Activated naive CD4-positive, alpha-beta T cell treated with Interleukin-2 at 50 U/mL for 16 hours (primary cell): ENCODE results near the gene ERICH6.

Source experiments
- DNase-seq: peaks from one replicate; pipeline ENCODE4 v3.0.0-alpha.2; 2020

The ERICH6 gene

DNA sequence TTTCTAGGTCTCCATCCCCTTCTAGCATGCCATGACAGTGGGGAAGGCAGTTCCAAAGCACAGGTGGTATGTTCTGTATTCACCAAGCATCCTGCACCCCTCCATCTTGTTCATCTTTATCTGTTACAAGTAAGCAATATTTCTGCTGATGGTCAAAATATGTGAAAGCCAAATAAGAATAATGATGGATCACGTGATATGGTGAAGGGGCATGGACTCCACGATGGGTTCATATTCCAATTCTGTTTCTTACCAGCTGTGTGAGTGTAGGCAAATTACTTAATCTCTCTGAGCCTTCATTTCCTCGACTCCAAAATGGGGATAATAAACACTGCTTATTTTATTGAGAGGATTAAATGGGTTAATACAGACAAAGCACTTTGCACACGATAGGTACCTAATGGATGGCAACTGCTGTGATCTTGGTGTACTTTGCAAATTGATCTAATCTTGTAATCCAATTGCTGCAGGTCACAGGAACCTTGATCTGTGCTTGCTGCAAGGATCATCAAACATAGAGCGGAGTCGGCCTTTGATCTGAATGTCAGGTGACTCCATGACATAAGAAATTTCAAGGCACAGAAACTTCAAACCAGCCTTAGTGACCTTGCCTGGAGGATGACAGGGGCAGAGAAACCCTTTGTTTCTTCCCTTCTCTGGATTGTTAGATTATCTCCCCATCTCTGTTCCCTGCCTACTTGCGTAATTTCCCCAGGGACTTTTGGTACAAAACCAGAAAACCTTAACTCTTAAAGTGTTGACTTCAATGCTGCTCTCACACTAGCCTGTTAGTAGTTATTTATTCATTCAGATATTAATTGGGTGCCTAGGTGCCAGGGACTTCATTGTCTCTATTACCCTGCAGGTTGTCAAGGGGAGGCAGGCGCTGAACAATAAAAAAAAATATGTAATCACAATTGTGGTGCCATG is 33.4 kb upstream of the ERICH6 start:
- DNase-seq, result no peak

DNA sequence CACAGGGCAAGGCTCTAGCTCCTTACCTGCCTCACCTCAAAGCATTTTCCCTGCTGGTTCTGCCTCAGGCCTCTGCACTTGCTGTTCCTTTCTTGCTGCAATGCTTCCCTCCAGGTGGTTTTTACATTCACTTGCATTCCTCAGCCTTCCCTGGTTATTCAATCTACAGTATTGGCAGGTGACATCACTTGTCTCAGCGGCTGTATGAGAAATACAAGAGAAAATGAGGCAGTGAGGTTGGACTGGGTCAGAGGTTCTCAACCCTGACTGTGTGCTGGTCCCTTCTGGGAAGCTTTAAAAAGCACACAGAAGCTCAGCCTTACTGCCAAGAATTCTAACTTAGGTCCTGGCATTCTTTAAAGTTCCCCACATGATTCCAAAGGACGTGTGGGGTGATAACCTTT is 32.6 kb upstream of the ERICH6 start:
- DNase-seq, result no peak

DNA sequence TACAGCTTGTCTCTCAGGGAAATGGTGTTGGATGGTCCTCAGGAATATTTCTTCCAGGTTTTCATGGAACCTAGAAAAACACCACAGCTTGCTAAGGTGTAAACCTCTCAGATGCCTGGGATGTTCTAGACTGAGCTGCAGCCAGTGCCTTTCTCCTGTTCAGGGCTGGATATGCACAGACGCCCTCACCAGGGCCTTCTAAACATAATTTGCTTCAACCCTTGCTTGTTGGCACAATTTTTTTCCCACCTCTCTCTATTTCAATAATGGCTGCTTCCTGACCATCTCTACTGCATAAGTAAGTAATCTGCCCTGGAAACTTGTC is 31.0 kb upstream of the ERICH6 start:
- no peak for DNase-seq

DNA sequence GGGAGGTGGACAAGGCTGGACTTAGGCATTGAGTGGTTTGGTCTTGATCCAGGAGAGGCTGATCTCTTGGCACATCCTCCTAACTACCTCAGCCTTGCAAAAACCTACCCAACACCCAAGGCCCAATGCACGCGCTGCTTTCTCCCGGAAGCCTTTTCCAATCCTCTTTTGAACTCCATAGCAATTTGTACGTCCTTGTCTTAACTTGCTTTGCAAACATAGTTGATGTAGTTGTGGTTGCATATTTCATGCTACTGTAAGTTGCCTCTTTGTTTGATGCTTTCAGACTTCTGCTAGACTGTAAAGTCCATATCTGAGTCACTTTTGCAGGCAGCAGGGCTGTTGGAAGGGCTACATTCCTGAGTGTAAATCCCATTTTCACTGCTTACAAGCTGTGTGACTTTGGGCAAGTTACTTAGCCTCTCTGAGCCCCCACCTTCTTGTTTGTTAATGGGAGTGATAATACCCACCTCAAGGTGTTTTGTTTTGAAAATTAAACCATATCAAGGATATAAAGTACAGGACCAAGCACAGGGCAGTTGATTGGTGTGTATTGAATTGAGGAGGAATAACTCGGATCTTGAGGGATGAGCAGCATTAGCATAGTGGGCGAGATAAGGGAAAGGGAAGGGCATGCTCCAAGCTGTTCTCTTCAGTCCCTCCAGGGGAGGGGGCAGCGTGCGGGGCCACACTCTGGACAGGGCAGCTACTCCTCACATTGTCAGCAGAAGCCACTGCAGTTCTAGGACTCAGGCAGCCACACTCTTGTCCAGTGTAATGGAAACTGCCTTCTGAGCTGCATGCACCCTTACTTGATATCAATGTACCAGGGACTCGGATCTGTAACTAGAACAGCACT is 30.4 kb upstream of the ERICH6 start:
- DNase-seq, result no peak

DNA sequence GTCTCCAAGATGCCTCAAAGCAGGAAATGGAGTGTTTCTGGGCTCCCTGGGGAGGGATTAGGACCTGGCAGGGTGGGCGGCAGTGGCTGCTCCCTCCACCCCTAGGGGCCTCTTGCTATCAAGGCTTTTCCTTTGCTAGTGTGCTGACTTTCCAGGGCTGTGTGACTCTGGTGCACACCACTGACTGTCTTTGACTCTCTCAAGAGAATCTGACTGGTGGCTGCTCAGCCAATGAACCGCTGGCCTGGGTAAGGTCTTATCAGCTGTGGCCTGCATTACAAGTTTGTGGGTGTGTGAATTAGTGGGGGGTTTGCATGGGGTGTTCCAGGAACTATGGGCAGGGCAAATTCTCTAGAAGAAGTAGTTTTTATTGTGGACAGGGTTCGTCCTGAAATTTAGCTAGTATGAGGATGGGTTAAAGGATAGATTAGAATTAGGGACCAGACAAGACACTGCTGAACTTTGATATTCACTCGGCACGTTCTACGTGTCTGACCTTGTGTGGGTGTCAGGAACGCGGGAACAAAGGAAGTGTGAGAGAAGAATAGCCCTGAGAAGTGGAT is 29.7 kb upstream of the ERICH6 start:
- no peak for DNase-seq

DNA sequence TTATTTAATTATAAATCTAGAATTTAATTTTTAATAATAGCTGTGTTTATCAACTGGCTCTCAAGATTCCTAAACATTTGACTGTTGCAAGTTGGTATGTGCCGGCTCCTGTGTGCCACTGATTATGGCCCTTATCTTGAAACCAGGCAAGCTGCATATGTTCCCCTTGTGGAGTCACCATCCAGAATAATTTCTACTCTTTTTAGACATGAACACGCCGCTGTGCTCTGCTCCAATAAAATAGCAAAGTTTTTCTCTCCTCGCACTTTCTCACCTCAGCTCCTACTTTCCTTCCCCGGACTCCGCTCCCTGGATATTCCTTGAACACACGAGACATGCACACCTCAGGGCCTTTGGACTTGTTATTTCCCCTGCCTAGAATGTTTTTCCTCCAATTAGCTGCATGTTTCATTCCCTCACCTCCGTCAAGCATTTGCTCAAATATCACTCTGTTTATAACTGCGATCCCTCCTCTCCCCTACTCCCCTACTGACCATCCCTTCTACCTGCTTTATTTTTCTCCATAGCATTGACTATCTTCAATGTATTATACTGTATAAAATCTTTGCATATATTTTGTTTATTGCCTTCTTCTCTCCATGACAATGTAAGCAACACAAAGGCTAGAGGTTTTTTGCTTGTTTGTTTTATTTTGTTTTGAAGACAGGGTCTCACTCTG is 26.1 kb upstream of the ERICH6 start:
- no peak for DNase-seq

DNA sequence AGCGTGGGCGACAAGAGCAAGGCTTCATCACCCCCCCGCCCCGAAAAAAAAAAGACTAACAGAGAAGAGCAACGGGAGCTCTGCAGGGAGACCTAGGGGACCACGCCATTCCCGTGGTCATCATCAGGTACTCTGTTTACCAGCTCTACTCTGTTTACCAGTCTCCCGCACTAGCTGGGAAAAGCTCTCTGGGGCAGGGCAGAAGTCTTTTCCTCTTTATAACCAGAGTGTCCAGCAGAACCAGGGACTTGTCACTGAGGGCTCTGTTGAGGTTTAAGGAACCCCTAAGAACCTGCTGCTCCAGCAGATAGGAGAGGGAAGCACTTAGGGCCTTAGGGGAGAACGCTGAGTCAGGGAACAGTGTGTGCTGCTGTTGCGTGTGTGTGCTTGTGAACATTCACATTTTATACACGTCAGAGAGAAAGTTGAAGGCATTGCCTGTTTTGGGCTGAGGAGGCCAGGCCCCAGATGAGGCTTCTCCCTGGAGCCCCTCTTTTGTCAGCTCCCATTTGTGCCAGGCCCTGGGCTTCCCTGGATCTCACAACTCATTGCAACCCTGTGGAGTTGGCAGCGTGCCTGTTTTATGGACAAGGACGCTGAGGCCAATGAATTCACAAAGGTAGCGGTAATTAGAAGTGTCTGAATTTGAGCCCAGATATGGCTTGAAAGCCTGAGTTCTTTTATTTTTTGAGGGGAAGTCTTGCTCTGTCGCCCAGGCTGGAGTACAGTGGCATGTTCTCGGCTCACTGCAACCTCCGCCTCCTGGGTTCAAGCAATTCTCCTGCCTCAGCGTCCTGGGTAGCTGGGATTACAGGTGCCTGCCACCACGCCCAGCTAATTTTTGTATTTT is 24.2 kb upstream of the ERICH6 start:
- no peak for DNase-seq

DNA sequence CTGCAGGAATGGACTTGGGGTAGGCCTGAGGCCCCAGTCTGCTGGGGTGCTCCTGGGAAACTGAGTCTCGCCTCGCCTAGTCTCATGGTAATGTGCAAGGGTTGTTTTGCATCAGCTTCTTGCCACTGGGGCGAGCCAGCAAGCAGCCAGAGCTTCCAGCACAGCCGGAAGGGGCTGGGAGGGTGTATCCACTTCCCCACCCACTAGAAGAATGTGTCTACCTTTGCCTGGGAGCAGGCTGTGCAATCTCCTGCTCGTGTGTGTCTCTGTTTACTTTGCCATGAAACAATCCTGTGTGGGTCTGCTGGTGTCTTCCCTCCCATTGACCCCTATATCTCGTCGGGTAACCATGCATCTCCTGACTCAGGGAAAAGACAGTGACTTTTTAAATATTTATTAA is 21.8 kb upstream of the ERICH6 start:
- DNase-seq, result no peak

DNA sequence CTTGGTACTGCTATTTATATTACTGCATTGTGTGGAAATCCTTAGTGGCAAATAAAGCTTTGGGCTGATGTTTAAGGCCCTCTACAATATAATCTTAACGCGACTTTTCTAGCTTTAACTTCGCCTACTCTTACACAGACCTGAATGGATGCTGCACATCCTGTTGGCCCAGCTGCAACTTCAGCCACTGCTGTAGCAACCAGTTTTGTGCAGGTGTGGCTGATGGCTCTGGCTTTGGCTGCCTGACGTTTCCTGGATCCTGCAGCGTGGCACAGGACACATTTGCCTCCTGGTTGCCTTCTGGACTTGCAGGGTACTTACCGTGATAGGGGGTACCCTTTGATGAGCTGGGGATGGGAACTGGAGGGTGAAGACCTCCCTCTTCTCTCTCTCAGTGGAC is 20.2 kb upstream of the ERICH6 start:
- no peak for DNase-seq

DNA sequence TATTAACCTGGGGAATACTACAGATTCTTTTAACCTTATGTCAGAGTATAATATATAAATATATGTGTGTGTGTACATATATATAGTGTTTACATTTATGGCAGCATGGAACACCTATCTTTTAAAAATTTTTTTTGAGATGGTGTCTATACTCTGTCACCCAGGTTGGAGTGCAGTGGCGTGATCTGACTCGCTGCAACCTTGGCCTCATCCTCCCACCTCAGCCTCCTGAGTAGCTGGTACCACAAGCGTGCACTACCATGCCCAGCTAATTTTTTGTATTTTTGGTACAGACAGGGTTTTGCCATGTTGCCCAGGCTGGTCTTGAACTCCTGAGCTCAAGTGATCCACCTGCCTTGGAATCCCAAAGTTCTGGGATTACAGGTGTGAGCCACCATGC is 18.5 kb upstream of the ERICH6 start:
- DNase-seq, result no peak

DNA sequence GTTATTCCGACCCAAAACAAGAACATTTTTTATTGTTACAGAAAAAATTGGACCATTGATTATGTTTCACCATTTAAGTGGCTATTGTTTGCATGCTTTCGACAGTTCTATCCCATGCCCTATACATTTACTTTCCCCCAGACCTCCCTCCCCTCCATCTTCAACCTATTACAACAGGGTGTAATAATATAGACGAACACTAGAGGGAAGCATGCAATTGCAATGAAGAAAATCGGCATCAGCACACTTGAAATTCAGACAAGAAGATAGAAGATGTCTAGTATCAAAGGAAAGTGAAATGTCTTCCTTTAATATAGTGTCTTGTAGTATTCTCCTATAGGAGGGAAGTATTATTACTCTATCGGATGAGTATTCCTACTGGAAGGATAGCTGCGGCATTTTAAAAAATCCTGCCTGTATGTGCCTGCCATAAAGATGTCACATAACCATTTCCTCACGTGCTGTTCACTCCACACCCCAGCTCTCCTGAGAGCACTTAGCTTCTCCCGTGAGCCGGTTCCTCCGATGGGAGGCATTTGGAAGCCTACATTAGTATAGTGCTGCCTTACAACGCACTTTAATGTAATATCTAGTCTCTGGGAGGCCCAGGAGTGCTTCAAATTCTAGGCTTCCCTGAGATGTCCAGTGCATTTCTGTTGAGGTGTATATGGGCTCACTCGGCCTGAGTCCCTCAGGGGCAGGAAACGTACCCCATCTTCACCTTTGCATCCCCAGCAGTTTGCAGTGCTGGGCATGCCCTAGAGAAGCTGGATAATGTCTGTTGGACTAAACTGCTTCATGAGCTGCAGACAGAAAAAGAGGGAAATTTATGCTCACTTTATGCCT is 17.8 kb upstream of the ERICH6 start:
- no peak for DNase-seq

DNA sequence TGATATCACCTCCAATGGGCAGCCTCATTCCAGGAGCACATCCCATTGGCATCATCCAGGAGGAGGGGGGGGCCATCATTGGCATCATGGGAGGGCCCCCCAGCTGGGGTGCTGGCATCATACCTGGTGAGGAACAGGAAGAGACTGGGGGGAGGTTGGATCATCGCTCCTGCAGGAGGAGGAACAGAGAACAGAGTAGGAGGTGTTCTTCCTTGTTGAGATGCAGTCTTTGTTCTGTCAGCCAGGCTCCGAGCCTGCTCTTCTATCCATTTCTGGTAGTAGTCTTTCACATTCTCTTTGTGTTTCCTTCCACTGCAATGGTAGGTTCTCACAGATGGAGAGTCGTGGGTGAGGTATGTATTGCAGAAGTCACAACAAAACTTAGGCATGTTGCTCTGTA is 16.7 kb upstream of the ERICH6 start:
- no peak for DNase-seq

DNA sequence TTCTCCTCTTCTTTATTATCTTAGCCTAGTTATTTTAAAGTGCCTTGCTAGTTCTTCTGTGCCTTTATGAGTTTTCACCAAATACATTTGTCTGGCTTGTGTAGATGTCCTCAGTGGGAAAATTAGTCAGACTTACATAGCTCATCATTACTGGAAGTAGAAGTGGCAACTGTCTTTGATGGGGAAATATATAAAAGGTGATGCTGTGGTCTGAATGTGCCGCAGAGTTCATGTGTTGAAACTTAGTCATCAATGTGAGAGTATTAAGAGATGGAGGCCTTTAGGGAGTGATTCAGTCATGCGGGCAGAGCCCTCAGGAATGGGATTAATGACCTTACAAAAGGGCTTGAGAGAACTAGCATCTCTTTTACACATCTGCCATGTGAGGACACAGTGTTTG is 6.4 kb upstream of the ERICH6 start:
- DNase-seq, result no peak

DNA sequence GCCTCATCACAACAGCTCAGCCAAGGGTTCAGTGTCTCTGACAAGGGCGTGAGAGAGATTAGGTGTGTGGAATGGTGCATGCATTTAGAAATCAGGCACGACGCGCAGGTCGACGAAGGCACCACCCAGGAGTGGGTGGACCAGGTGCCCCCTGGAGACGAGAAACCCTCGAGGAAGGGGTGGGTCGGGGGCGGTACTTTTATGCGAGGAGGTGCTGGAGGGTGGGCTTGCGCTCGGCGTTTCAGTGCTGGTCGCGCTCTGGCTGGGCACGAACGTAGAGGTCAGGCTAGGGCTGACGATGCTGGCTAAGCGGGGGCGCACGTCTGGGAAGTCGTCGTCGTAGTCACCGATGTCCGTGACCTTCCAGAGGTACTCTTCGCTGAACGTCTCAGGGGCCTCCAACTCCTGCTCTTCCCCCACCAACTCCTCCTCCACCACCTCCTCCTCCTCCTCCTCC is 393 bp downstream of the ERICH6 start:
- peak; percentile 39 for DNase-seq

DNA sequence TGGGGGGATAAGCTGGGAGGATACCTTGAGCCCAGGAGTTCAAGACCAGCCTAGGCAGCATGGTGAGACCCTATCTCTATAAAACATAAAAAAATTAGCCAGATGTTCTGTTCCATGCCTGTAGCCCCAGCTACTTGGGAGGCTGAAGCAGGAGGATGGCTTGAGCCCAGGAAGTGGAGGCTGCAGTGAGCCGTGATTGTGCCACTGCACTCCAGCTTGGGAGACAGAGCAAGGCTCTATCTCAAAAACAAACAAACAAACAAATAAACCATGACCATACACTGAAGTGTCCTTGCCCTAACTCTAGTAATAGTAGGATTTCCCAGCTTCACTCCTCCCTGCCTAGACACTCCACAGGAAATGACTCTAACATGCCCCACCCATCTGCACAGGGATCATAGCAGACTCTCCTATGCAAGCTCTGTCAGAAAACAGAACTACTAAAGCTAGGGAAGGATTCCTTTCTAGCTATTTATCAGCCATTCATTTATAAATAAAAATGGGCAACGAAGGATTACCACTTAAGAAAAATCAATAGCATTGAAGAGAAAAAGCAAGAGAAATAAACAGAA is 4.6 kb downstream of the ERICH6 start:
- DNase-seq, result no peak

DNA sequence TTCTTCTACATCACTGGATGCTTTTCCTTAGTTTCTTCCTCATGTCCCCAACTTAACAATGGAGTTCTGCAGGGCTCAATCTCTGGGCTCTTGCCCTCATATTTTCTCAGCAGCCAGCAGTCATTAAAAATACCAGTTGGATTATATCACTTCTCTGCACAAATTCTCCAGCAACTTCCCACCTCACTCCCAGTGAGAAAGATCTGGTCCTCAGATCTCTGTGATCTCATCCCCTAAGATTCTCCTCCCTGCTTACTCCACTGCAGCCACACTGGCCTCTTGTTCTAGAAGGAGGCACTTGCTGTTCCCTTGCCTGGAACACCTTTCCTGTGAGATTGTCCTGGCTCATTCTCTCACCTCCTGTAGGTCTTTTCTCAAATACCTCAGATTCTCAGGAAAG is 6.1 kb downstream of the ERICH6 start:
- no peak for DNase-seq

DNA sequence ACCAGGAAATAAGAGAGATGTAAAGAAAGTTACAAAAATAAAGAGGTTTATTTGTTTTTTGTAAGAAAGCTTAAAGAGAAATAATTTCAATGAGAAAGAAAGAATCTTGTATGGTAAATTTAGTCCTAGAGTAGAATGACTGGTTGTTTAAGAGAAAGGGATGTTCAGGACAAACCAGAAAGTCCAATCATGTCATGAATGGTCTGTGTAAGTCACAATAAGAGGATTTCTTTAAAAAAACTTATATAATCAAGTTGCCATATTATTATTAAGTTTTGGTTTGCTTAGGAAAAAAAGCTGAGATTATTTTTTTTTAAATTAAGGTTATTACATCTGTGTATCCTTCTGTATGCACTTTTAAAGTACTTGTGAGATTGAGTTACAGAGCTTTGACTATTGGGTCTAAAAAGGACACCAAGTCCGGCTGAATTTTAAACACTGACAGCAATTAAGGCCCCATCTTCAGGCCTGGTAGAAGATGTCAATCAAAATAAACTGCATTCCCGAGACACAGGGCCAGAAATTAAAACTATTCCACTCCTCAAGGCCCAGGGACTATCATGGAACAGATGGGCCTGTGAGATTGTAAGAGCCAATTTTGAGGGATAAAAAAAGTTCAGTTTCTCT is 12.2 kb downstream of the ERICH6 start:
- no peak for DNase-seq

DNA sequence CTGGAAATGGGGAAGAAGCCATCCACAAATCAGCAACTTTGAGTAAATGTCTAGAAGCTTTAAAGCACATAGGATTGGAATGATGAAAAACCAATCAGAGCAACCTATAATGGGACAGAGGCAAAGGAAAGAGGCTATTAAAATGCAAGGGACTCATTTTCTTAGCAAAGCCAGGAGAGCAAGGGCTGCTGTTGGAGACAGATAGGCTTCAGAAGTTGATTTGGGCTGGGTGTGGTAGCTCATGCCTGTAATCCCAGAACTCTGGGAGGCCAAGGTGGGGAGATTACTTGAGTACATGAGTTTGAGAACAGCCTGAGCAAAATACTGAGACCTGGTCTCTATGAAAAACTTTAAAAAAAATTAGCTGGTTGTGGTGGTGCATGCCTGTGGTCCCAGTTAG is 16.1 kb downstream of the ERICH6 start:
- no peak for DNase-seq

DNA sequence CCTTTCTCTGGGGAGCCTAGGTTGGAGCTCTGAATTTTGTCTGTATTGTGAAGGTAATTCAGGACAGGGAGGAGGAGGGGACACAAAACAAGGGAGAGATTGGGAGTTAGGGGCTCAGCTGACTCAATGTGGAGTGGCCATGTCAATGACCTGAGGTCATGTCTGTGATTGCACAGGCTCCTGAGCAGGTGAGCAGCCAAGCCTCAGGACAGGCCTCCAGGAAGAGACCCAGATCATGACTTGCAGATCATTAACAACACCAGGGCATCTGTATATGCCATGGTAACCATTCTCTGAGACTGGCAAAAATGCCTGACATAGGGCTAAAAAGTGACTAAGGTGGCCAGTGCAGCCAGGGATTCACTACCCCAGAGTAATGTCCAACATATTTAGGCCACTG is 20.9 kb downstream of the ERICH6 start:
- no peak for DNase-seq

DNA sequence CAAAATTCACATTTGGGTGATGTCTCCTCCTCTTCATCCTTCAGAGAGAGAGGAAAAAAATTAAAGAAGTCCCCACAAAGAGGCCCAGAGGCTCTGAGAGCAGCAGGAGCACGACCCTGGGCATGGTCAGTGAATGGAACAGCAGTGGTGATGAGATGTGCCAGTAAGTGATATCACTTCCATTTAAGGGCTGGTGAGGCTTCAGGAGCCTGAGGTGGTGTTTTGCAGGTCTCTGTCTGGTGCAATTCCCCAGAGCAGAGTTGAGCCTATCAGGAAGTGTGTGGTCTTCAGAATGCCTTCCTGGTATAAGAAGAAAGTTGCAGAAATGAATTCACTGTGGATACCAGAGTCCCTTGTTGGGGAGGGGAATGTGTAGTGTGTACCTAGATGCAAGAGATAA is 21.4 kb downstream of the ERICH6 start:
- no peak for DNase-seq
